H1 (cell line): ENCODE measurements around the gene BUD13. TPM values are rescaled to one million over a fixed set of nuclear protein-coding genes. Genes with fewer than 3 reads are reported as not detected.

Experiments used
- CTCF ChIA-PET: fragments of 300-600 bp; sonication (Branson Sonifier 250); formaldehyde crosslinking; loops from one replicate; lab custom pipeline; 2021; ENCODE audit not compliant: partially characterized antibody; lab: Charles Lee
- POLR2A ChIA-PET: fragments of 300-600 bp; sonication (Branson Sonifier 250); formaldehyde crosslinking; loops from one replicate; lab custom pipeline; 2021; ENCODE audit warnings: inconsistent platforms; ENCODE audit not compliant: partially characterized antibody; lab: Charles Lee
- DNase-seq, 2 experiments: peaks; one replicate each; pipeline versions ENCODE4 v3.0.0 to v3.0.0-alpha.2; 2010 to 2022; ENCODE audit warnings: low spot score in 2 of 2, low read depth in 1 of 2, mixed read lengths in 1 of 2
- FAIRE-seq: peaks from 2 replicates; lab custom pipeline; 2011; peaks lifted over from hg19 to GRCh38; lab: Jason Lieb, UNC
- H2AFZ ChIP-seq: 2 replicates; pipeline ENCODE4 v1.8.1; 2012; ENCODE audit warnings: low read length, inconsistent platforms
- H2AK5ac ChIP-seq: 2 replicates; pipeline ENCODE4 v1.6.1; 2013; ENCODE audit warnings: low read depth, low read length
- H2BK120ac ChIP-seq: replicated peaks from 2 replicates; pipeline ENCODE3; 2013; ENCODE audit warnings: low read depth, low read length, inconsistent platforms
- H2BK12ac ChIP-seq: 2 replicates; pipeline ENCODE4 v1.6.1; 2013; ENCODE audit warnings: low read depth, low read length
- H2BK15ac ChIP-seq: 2 replicates; pipeline ENCODE4 v1.6.1; 2013; ENCODE audit warnings: low read length
- H2BK20ac ChIP-seq: 2 replicates; pipeline ENCODE4 v1.6.1; 2013; ENCODE audit warnings: low read length
- H2BK5ac ChIP-seq: 2 replicates; pipeline ENCODE4 v1.6.1; 2013; ENCODE audit warnings: low read depth, low read length
- H3K14ac ChIP-seq: 2 replicates; pipeline ENCODE4 v1.6.1; 2013; ENCODE audit warnings: inconsistent platforms; ENCODE audit not compliant: insufficient read length
- H3K18ac ChIP-seq: 2 replicates; pipeline ENCODE4 v1.6.1; 2013; ENCODE audit warnings: low read length; ENCODE audit errors: extremely low read depth
- H3K23ac ChIP-seq: 2 replicates; pipeline ENCODE4 v1.6.1; 2013; ENCODE audit warnings: inconsistent platforms; ENCODE audit not compliant: insufficient read length
- H3K23me2 ChIP-seq: 2 replicates; pipeline ENCODE4 v1.6.1; 2013; ENCODE audit warnings: low read depth, low read length
- H3K27ac ChIP-seq: 2 replicates; pipeline ENCODE4 v1.6.1; 2011; ENCODE audit warnings: low read depth, low read length, inconsistent platforms
- H3K27me3 ChIP-seq, 4 experiments: replicated peaks in 1 of 4; 1 replicate in 1 of 4; 2 replicates in 3 of 4; pipeline versions ENCODE4 v1.6.1 to v1.8.1; 2011 to 2013; ENCODE audit warnings: low read length in 3 of 4, mild to moderate bottlenecking in 3 of 4, inconsistent platforms in 2 of 4, mixed read lengths in 2 of 4, moderate library complexity in 1 of 4; ENCODE audit not compliant: control insufficient read depth in 3 of 4, insufficient read depth in 3 of 4; ENCODE audit errors: extremely low read depth in 1 of 4
- H3K36me3 ChIP-seq, 4 experiments: 2 replicates each; pipeline versions ENCODE4 v1.6.1 to v1.8.1; 2011 to 2013; ENCODE audit warnings: mild to moderate bottlenecking in 4 of 4, low read length in 3 of 4, moderate library complexity in 2 of 4, control low read depth in 1 of 4, inconsistent platforms in 1 of 4; ENCODE audit not compliant: insufficient read depth in 4 of 4, control insufficient read depth in 2 of 4
- H3K4ac ChIP-seq: replicated peaks from 2 replicates; pipeline ENCODE3; 2013; ENCODE audit warnings: low read length, low read depth, mixed read lengths, inconsistent platforms; ENCODE audit not compliant: insufficient read length
- H3K4me1 ChIP-seq, 4 experiments: replicated peaks in 1 of 4; 1 replicate in 1 of 4; 2 replicates in 3 of 4; pipeline versions ENCODE4 v1.6.1 to v1.8.1; 2011 to 2013; ENCODE audit warnings: low read length in 3 of 4, inconsistent platforms in 2 of 4, mixed read lengths in 1 of 4; ENCODE audit not compliant: insufficient read depth in 4 of 4, control insufficient read depth in 3 of 4
- H3K4me2 ChIP-seq, 2 experiments: 2 replicates each; pipeline versions ENCODE4 v1.6.1 to v1.8.1; 2011 to 2013; ENCODE audit warnings: low read depth in 2 of 2, low read length in 2 of 2, control low read depth in 1 of 2, inconsistent platforms in 1 of 2, mild to moderate bottlenecking in 1 of 2; ENCODE audit not compliant: insufficient read depth in 1 of 2
- H3K4me3 ChIP-seq, 4 experiments: fragments of 200-600, 300-600 bp in 1 of 4; sonication (generic), shearing (Covaris generic), sonication (Bioruptor Twin) in 1 of 4; 2 replicates each; pipeline versions ENCODE4 v1.5.1 to v1.8.1; 2011 to 2016; ENCODE audit warnings: low read length in 4 of 4, low read depth in 3 of 4, control low read depth in 2 of 4, inconsistent platforms in 2 of 4, mild to moderate bottlenecking in 2 of 4, mixed read lengths in 1 of 4, moderate library complexity in 1 of 4; ENCODE audit not compliant: insufficient read depth in 2 of 4; ENCODE audit errors: extremely low read depth in 1 of 4
- H3K56ac ChIP-seq: replicated peaks from 2 replicates; pipeline ENCODE3; 2013; ENCODE audit warnings: low read depth, mild to moderate bottlenecking, mixed read lengths, low read length, inconsistent platforms; ENCODE audit not compliant: insufficient read length
- H3K79me1 ChIP-seq: 2 replicates; pipeline ENCODE4 v1.6.1; 2013; ENCODE audit warnings: low read depth, low read length, control low read depth
- H3K79me2 ChIP-seq, 2 experiments: 2 replicates each; pipeline versions ENCODE4 v1.6.1 to v1.8.1; 2012 to 2013; ENCODE audit warnings: low read length in 2 of 2, mild to moderate bottlenecking in 2 of 2, inconsistent platforms in 1 of 2; ENCODE audit not compliant: insufficient read depth in 2 of 2, control insufficient read depth in 1 of 2
- H3K9ac ChIP-seq, 4 experiments: replicated peaks in 1 of 4; 1 replicate in 1 of 4; 2 replicates in 3 of 4; pipeline versions ENCODE4 v1.6.1 to v1.8.1; 2011 to 2013; ENCODE audit warnings: low read depth in 3 of 4, low read length in 3 of 4, control low read depth in 2 of 4, mild to moderate bottlenecking in 2 of 4, moderate library complexity in 2 of 4, inconsistent platforms in 1 of 4; ENCODE audit errors: extremely low read depth in 1 of 4
- H3K9me3 ChIP-seq, 2 experiments: 2 replicates each; pipeline versions ENCODE4 v1.6.1 to v1.8.1; 2012 to 2013; ENCODE audit warnings: mild to moderate bottlenecking in 2 of 2, moderate library complexity in 2 of 2, control low read depth in 1 of 2, inconsistent platforms in 1 of 2, low read depth in 1 of 2, low read length in 1 of 2, mixed read lengths in 1 of 2; ENCODE audit not compliant: insufficient read depth in 2 of 2
- H4K20me1 ChIP-seq, 2 experiments: replicated peaks in 1 of 2; 2 replicates each; pipeline versions ENCODE3 to v1.8.1; 2011 to 2013; ENCODE audit warnings: inconsistent platforms in 2 of 2, low read length in 2 of 2, mild to moderate bottlenecking in 1 of 2; ENCODE audit not compliant: insufficient read depth in 2 of 2, control insufficient read depth in 1 of 2
- H4K5ac ChIP-seq: 2 replicates; pipeline ENCODE4 v1.6.1; 2013; ENCODE audit warnings: low read length, low read depth, mixed read lengths, inconsistent platforms; ENCODE audit not compliant: insufficient read length
- H4K8ac ChIP-seq: 2 replicates; pipeline ENCODE4 v1.8.0; 2013; ENCODE audit warnings: mild to moderate bottlenecking, moderate library complexity, low read length, inconsistent platforms; ENCODE audit not compliant: insufficient read depth; ENCODE audit errors: extremely low read depth
- H4K91ac ChIP-seq: replicated peaks from 2 replicates; pipeline ENCODE3; 2013; ENCODE audit warnings: low read length, mixed read lengths, inconsistent platforms; ENCODE audit not compliant: insufficient read length
- CEBPB ChIP-seq: IDR thresholded peaks from 2 replicates; pipeline ENCODE4 v1.6.1; 2012; ENCODE audit warnings: low read depth, low read length
- EGR1 ChIP-seq: IDR thresholded peaks from 2 replicates; pipeline ENCODE4 v1.6.1; 2011; ENCODE audit warnings: low read depth, low read length, borderline replicate concordance
- HDAC6 ChIP-seq: IDR thresholded peaks from one replicate; pipeline ENCODE4 v1.7.1; 2012; ENCODE audit warnings: low read depth, mild to moderate bottlenecking, inconsistent platforms, low read length, moderate library complexity
- KDM4A ChIP-seq: IDR thresholded peaks from one replicate; pipeline ENCODE4 v1.7.1; 2012; ENCODE audit warnings: low read depth, mild to moderate bottlenecking, moderate library complexity, low read length, inconsistent platforms; ENCODE audit not compliant: severe bottlenecking
- RAD21 ChIP-seq, 2 experiments: IDR thresholded peaks in 1 of 2; conservative IDR thresholded peaks in 1 of 2; 2 replicates each; pipeline ENCODE4 v1.6.1; 2011; ENCODE audit warnings: low read depth in 2 of 2, low read length in 2 of 2, improper control_type of control experiment in 1 of 2, inconsistent platforms in 1 of 2, mild to moderate bottlenecking in 1 of 2, moderate library complexity in 1 of 2
- SIX5 ChIP-seq: IDR thresholded peaks from 2 replicates; pipeline ENCODE4 v1.6.1; 2011; ENCODE audit warnings: mild to moderate bottlenecking, low read depth, low read length
- TAF1 ChIP-seq: IDR thresholded peaks from 2 replicates; pipeline ENCODE4 v1.6.1; 2011; ENCODE audit warnings: mild to moderate bottlenecking, low read depth, low read length
- TEAD4 ChIP-seq: IDR thresholded peaks from 2 replicates; pipeline ENCODE4 v1.6.1; 2012; ENCODE audit warnings: low read depth, low read length, inconsistent platforms, mixed read lengths
- WGBS, 2 experiments: shearing (Covaris generic) in 1 of 2; methylation state at CpG; one replicate each; pipeline versions ENCODE4 v1.1.6 to v1.1.7; 2013 to 2015; ENCODE audit warnings: low lambda C conversion rate in 2 of 2, mixed read lengths in 2 of 2, inconsistent platforms in 1 of 2, low coverage in 1 of 2, missing lambda C conversion rate in 1 of 2; ENCODE audit not compliant: insufficient replicate concordance in 2 of 2, insufficient coverage in 1 of 2, insufficient read length in 1 of 2; ENCODE audit errors: extremely low coverage in 1 of 2, missing lambda C conversion rate in 1 of 2; 5-methylcytosine and 5-hydroxymethylcytosine counted together
- polyA plus RNA-seq, 7 experiments: library from polyadenylated mRNA; depleted of rRNA in 3 of 7; stranded (reverse) in 5 of 7; unstranded in 2 of 7; fragments of >200 nt in 5 of 7; fragments of 200-250 nt in 2 of 7; gene quantifications; 1 replicate in 5 of 7; 2 replicates in 1 of 7; 4 replicates in 1 of 7; pipeline versions ENCODE4 v1.2.1 to v1.2.3, GENCODE V29; 2011 to 2013; ENCODE audit warnings: missing spikeins in 2 of 7, mixed read lengths in 2 of 7
- total RNA-seq: library from RNA; stranded (reverse); fragmentation: NEBNext Ultra II Directional; extraction: Animal tissue kit (Norgen Biotek cat#: 25700); gene quantifications from 2 replicates; pipeline ENCODE4 v1.2.1, GENCODE V29; 2021

The BUD13 gene
- total and polyA plus RNA-seq, 2 of the 8 experiments (the other 6 are each of a cell fraction or from before 2014, with no cell fraction given), result 24.8 to 27.2 TPM

DNA sequence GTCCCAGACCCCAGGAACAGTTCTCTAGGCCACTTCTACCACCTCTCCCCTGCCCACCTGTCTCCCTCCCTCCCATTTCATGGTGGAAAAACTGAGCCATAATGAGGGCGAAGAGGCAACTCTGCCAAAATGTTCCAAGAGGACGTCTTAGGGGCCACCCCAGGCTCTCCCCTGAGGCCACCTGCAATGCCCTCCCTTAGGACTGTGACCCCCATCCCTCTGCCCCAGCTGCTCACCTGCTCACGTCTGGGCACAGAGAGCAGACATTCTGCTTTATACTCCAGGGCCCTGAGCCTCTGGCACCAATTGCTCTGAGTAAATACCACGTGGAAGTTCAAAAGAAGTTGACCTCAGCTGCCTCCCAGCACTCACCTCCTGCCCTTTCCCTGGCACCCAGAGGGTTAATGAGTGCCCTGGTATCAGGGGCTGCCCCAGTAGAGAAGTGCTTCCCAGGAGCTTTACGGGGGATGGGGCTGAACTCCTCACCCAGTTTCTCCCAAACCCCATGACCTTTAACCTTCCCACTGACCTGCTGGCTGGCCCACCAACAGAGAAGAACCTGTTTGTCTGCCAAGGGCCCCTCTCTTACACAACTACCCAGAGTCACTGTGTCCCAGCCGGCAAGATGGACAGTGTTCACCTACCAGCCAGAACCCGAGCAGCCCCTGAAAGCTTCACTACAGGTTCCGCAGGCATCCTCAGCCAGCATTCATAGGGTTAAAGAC lies 19.5 kb upstream of the BUD13 start:
- Histone ChIP-seq H3K36me3 (no peaks in the 10 kb centered on the region), H3K56ac (no peak overlapping the region), H3K9me3 (no peaks in the 10 kb centered on the region), H3K4ac (no peak overlapping the region), H2BK5ac (no peak overlapping the region), H3K27me3 (peaks cover 0 to 11% (median 3%) of the 10 kb centered on the region in 4 experiments; a peak in 4 of 7 replicates), H3K23me2 (peaks cover 7% of the 10 kb centered on the region), H3K9ac (no peak overlapping the region), H4K5ac (no peak overlapping the region), H3K23ac (no peak overlapping the region), H3K79me1 (no peaks in the 10 kb centered on the region), H3K4me1 (peaks cover 4 to 7% (median 5%) of the 10 kb centered on the region in 4 experiments), H2BK20ac (no peak overlapping the region), H3K79me2 (peaks cover 0 to 4% of the 10 kb centered on the region in 2 experiments; a peak in 2 of 4 replicates), H3K27ac (no peak overlapping the region), H2AFZ (peak overlapping the region; percentile 46), H2BK120ac (no peak overlapping the region), H3K14ac (no peak overlapping the region), H4K91ac (no peak overlapping the region), H2BK12ac (no peak overlapping the region), H3K18ac (no peak overlapping the region), H3K4me2 (peak overlapping the region in 1 of 2 experiments; percentile 10; a peak in 1 of 4 replicates), H4K8ac (peak overlapping the region; percentile 28; the same call in 1 of the 2 replicates), H3K4me3 (no peak overlapping the region), H2BK15ac (0 out of 2 replicates have a peak overlapping the region, but pooled peaks have one; percentile 75), H4K20me1 (no peaks in the 10 kb centered on the region), H2AK5ac (no peak overlapping the region)
- WGBS, 2 experiments, result 90% methylated on average over 8 of the region's 8 CpGs; no CpG with 5 or more reads in 1 of the 2 experiments
- CTCF ChIA-PET, result interaction anchor here (0.6 to 12.1 kb wide), 17 partner anchors 8 to 389 kb away, joined by 3 to 237 read pairs (median 4); partner anchors contain the start of genes APOA1, APOA4 and APOC3
- POLR2A ChIA-PET, result interaction anchor here (2.8 kb wide), 1 partner anchor 43 kb away, joined by 16 read pairs; no protein-coding TSS in a partner anchor
- DNase-seq (no peak), FAIRE-seq (no peak)
- TF ChIP-seq TAF1 (no peak), HDAC6 (no peak), EGR1 (no peak), KDM4A (no peak), SIX5 (no peak), TEAD4 (no peak), CEBPB (no peak), RAD21 (IDR thresholded peaks at IDR 0.05 in 1 of 2, conservative IDR thresholded peaks at IDR 0.05 in 1 of 2; ENCODE audit: low read depth in 2 of 2, low read length in 2 of 2) (no peak)
